Stomach smooth muscle (tissue), 2 donors: Measurements from ENCODE around the gene COL20A1.
"Not testable (repeated sequence)": the region's sequence is repeated elsewhere in the genome, so short reads cannot be mapped to it uniquely, and the experiment has no call there.

ENCODE experiments used
- H3K27ac ChIP-seq: one replicate; pipeline ENCODE4 v1.7.0; 2013; ENCODE audit warnings: mild to moderate bottlenecking, low read length, inconsistent platforms
- H3K27me3 ChIP-seq, 2 donors: one replicate each; pipeline ENCODE4 v1.7.0; 2013; ENCODE audit warnings: low read length in 2 of 2; ENCODE audit not compliant: insufficient read depth in 2 of 2, control insufficient read depth in 1 of 2
- H3K36me3 ChIP-seq, 2 donors: one replicate each; pipeline ENCODE4 v1.7.0; 2013; ENCODE audit warnings: low read length in 2 of 2; ENCODE audit not compliant: control insufficient read depth in 2 of 2, insufficient read depth in 2 of 2
- H3K4me1 ChIP-seq: one replicate; pipeline ENCODE4 v1.7.0; 2013; ENCODE audit warnings: low read length; ENCODE audit not compliant: control insufficient read depth, insufficient read depth
- H3K4me3 ChIP-seq, 2 donors: one replicate each; pipeline ENCODE4 v1.7.0; 2013; ENCODE audit warnings: low read length in 2 of 2
- H3K9ac ChIP-seq, 2 donors: one replicate each; pipeline ENCODE4 v1.7.0; 2013; ENCODE audit warnings: low read length in 2 of 2, mild to moderate bottlenecking in 1 of 2
- H3K9me3 ChIP-seq, 2 donors: one replicate each; pipeline ENCODE4 v1.7.0; 2013; ENCODE audit warnings: low read length in 2 of 2; ENCODE audit not compliant: control insufficient read depth in 2 of 2
- donor health status: healthy.
- donor health status: Pancreatic carcinoma.

Gene COL20A1

GRCh38 chr20:63377951-63378381, 85.0 kb downstream of the COL20A1 start:
- Histone ChIP-seq H3K4me1 (peaks cover 2% of the 10 kb centered on the region), H3K9ac (no peak overlapping the region), H3K9me3 (no peaks in the 10 kb centered on the region), H3K36me3 (no peaks in the 10 kb centered on the region), H3K27ac (no peak overlapping the region), H3K4me3 (no peak overlapping the region), H3K27me3 (peaks cover 51 to 57% of the 10 kb centered on the region in 2 donors)

- Histone ChIP-seq H3K36me3 (no peaks in the 10 kb centered on the region), H3K27ac (no peak overlapping the region), H3K9ac (no peak overlapping the region), H3K9me3 (no peaks in the 10 kb centered on the region), H3K27me3 (peaks cover 50 to 51% of the 10 kb centered on the region in 2 donors), H3K4me3 (no peak overlapping the region), H3K4me1 (peaks cover 2% of the 10 kb centered on the region)
Observed at GRCh38 chr20:63378626-63379025, 85.6 kb downstream of the COL20A1 start.

- H3K27me3 ChIP-seq, result peaks cover 48 to 49% of the 10 kb centered on the region in 2 donors
- H3K9me3 ChIP-seq, result no peaks in the 10 kb centered on the region
- peaks cover 2% of the 10 kb centered on the region for H3K4me1 ChIP-seq
- H3K4me3 ChIP-seq, result no peak overlapping the region
- no peak overlapping the region for H3K27ac ChIP-seq
- H3K36me3 ChIP-seq, result no peaks in the 10 kb centered on the region
- H3K9ac ChIP-seq, result no peak overlapping the region
Observed at GRCh38 chr20:63379296-63379695, 86.3 kb downstream of the COL20A1 start.

GRCh38 chr20:63379872-63380271, 86.9 kb downstream of the COL20A1 start:
- H3K9ac ChIP-seq, H3K9me3 ChIP-seq, H3K4me3 ChIP-seq, H3K27ac ChIP-seq, H3K4me1 ChIP-seq, H3K36me3 ChIP-seq: not testable (repeated sequence)
- peaks cover 43 to 45% of the 10 kb centered on the region in 2 donors for H3K27me3 ChIP-seq

GRCh38 chr20:63380346-63380870, 87.4 kb downstream of the COL20A1 start:
- no peak overlapping the region for H3K9ac ChIP-seq
- no peak overlapping the region for H3K27ac ChIP-seq
- peaks cover 2% of the 10 kb centered on the region for H3K4me1 ChIP-seq
- no peak overlapping the region for H3K4me3 ChIP-seq
- peaks cover 0 to 2% of the 10 kb centered on the region in 2 donors for H3K9me3 ChIP-seq
- peaks cover 38 to 44% of the 10 kb centered on the region in 2 donors for H3K27me3 ChIP-seq
- no peaks in the 10 kb centered on the region for H3K36me3 ChIP-seq

GRCh38 chr20:63381781-63382431, 88.9 kb downstream of the COL20A1 start:
- H3K36me3 ChIP-seq, result no peaks in the 10 kb centered on the region
- peaks cover 30 to 37% of the 10 kb centered on the region in 2 donors for H3K27me3 ChIP-seq
- H3K4me1 ChIP-seq, result peaks cover 2% of the 10 kb centered on the region
- H3K4me3 ChIP-seq, result no peak overlapping the region
- H3K9me3 ChIP-seq, result peaks cover 6 to 10% of the 10 kb centered on the region in 2 donors
- H3K9ac ChIP-seq, result no peak overlapping the region
- H3K27ac ChIP-seq, result no peak overlapping the region

- no peak overlapping the region for H3K4me3 ChIP-seq
- no peak overlapping the region for H3K9ac ChIP-seq
- peaks cover 2% of the 10 kb centered on the region for H3K4me1 ChIP-seq
- peaks cover 26 to 29% of the 10 kb centered on the region in 2 donors for H3K27me3 ChIP-seq
- peaks cover 6 to 10% of the 10 kb centered on the region in 2 donors for H3K9me3 ChIP-seq
- no peaks in the 10 kb centered on the region for H3K36me3 ChIP-seq
- H3K27ac ChIP-seq, result no peak overlapping the region
Observed at GRCh38 chr20:63382551-63383300, 89.7 kb downstream of the COL20A1 start.

GRCh38 chr20:63383556-63383955, 90.6 kb downstream of the COL20A1 start:
- peaks cover 2% of the 10 kb centered on the region for H3K4me1 ChIP-seq
- no peaks in the 10 kb centered on the region for H3K36me3 ChIP-seq
- no peak overlapping the region for H3K4me3 ChIP-seq
- peaks cover 19 to 20% of the 10 kb centered on the region in 2 donors for H3K27me3 ChIP-seq
- no peak overlapping the region for H3K27ac ChIP-seq
- peaks cover 6 to 10% of the 10 kb centered on the region in 2 donors for H3K9me3 ChIP-seq
- no peak overlapping the region for H3K9ac ChIP-seq

GRCh38 chr20:63384336-63384735, 91.3 kb downstream of the COL20A1 start:
- Histone ChIP-seq H3K27ac (no peak overlapping the region), H3K4me1 (peaks cover 2% of the 10 kb centered on the region), H3K36me3 (no peaks in the 10 kb centered on the region), H3K9me3 (peaks cover 6 to 10% of the 10 kb centered on the region in 2 donors), H3K4me3 (no peak overlapping the region), H3K27me3 (peaks cover 14 to 16% of the 10 kb centered on the region in 2 donors), H3K9ac (no peak overlapping the region)
